Stimulated activated CD4-positive, alpha-beta T cell treated with anti-CD3 and anti-CD28 coated beads, Interleukin-1b, Interleukin-23, amount 100 ng/mL, for 1 hour (primary cell): Measurements from ENCODE around the gene ZNF277.

Source experiments
- DNase-seq, 2 donors: peaks; one replicate each; pipeline ENCODE4 v3.0.0-alpha.2; 2020; ENCODE audit warnings: low read depth in 2 of 2

ZNF277 gene

GRCh38 chr7:112206238-112206990 is at the start of gene ZNF277, which contains the start of gene DOCK4:
Gene ZNF277 (plus strand): TSS chr7:112206695. CDS start chr7:112206717, 22 bp downstream.
Gene DOCK4 (minus strand): TSS chr7:112206399. CDS start chr7:112206138, 261 bp downstream.
- peak; percentile 96 to 99 for DNase-seq

- DNase-seq, result no peak
Measured at GRCh38 chr7:112157072-112157471, 49.4 kb upstream of the ZNF277 start.

GRCh38 chr7:112159351-112159750 is 47.1 kb upstream of the ZNF277 start:
- DNase-seq, result no peak

- no peak for DNase-seq
Measured at GRCh38 chr7:112160130-112160770, 46.2 kb upstream of the ZNF277 start.

- no peak for DNase-seq
Measured at GRCh38 chr7:112160771-112161150, 45.7 kb upstream of the ZNF277 start.

- no peak for DNase-seq
Measured at GRCh38 chr7:112161253-112162141, 45.0 kb upstream of the ZNF277 start.

GRCh38 chr7:112162142-112162766 is 44.2 kb upstream of the ZNF277 start:
- no peak for DNase-seq

GRCh38 chr7:112162784-112163506 is 43.5 kb upstream of the ZNF277 start:
- no peak for DNase-seq

- no peak for DNase-seq
Measured at GRCh38 chr7:112167147-112167546, 39.3 kb upstream of the ZNF277 start.

- DNase-seq, result no peak
Measured at GRCh38 chr7:112168915-112169314, 37.6 kb upstream of the ZNF277 start.

GRCh38 chr7:112171673-112172072 is 34.8 kb upstream of the ZNF277 start:
- DNase-seq, result no peak

GRCh38 chr7:112172870-112173567 is 33.5 kb upstream of the ZNF277 start:
- DNase-seq, result no peak

GRCh38 chr7:112173568-112173905 is 33.0 kb upstream of the ZNF277 start:
- no peak for DNase-seq

GRCh38 chr7:112174192-112174591 is 32.3 kb upstream of the ZNF277 start:
- DNase-seq, result no peak

- no peak for DNase-seq
Measured at GRCh38 chr7:112176241-112176640, 30.3 kb upstream of the ZNF277 start.

GRCh38 chr7:112176693-112177415 is 29.6 kb upstream of the ZNF277 start:
- no peak for DNase-seq

GRCh38 chr7:112180223-112180622 is 26.3 kb upstream of the ZNF277 start:
- DNase-seq, result no peak

GRCh38 chr7:112182749-112183148 is 23.7 kb upstream of the ZNF277 start:
- DNase-seq, result no peak

GRCh38 chr7:112183266-112183665 is 23.2 kb upstream of the ZNF277 start:
- no peak for DNase-seq

GRCh38 chr7:112184455-112184854 is 22.0 kb upstream of the ZNF277 start:
- no peak for DNase-seq
